Liver (tissue), 10 donors: ENCODE measurements around the gene SEPTIN1. TPM values are rescaled to one million over a fixed set of nuclear protein-coding genes. Genes with fewer than 3 reads are reported as not detected.
"Not testable (repeated sequence)": the region's sequence is repeated elsewhere in the genome, so short reads cannot be mapped to it uniquely, and the experiment has no call there.

Source experiments
- DNase-seq: peaks from one replicate; pipeline ENCODE4 v3.0.0-alpha.2; 2017; ENCODE audit warnings: low spot score
- H3K27ac ChIP-seq, 2 donors: one replicate each; pipeline ENCODE4 v1.7.0; 2013; ENCODE audit warnings: inconsistent platforms in 2 of 2, low read length in 2 of 2, control low read depth in 1 of 2, low read depth in 1 of 2, mild to moderate bottlenecking in 1 of 2
- H3K27me3 ChIP-seq, 4 donors: one replicate each; pipeline versions ENCODE4 v1.6.1 to v1.7.0; 2013; ENCODE audit warnings: low read length in 3 of 4, inconsistent platforms in 1 of 4, mild to moderate bottlenecking in 1 of 4, moderate library complexity in 1 of 4; ENCODE audit not compliant: control insufficient read depth in 4 of 4, insufficient read depth in 4 of 4
- H3K36me3 ChIP-seq, 4 donors: one replicate each; pipeline versions ENCODE4 v1.6.1 to v1.7.0; 2013; ENCODE audit warnings: low read length in 3 of 4, mild to moderate bottlenecking in 3 of 4, low read depth in 1 of 4, moderate library complexity in 1 of 4; ENCODE audit not compliant: control insufficient read depth in 4 of 4, insufficient read depth in 3 of 4
- H3K4me1 ChIP-seq, 4 donors: one replicate each; pipeline versions ENCODE4 v1.6.1 to v1.7.0; 2013; ENCODE audit warnings: low read length in 3 of 4, mild to moderate bottlenecking in 3 of 4, moderate library complexity in 1 of 4; ENCODE audit not compliant: control insufficient read depth in 4 of 4, insufficient read depth in 4 of 4
- H3K4me3 ChIP-seq, 3 donors: one replicate each; pipeline versions ENCODE4 v1.6.1 to v1.7.0; 2013; ENCODE audit warnings: low read length in 3 of 3, control low read depth in 1 of 3, low read depth in 1 of 3, mild to moderate bottlenecking in 1 of 3
- H3K9ac ChIP-seq, 2 donors: one replicate each; pipeline ENCODE4 v1.7.0; 2013; ENCODE audit warnings: low read length in 2 of 2, mild to moderate bottlenecking in 2 of 2, moderate library complexity in 2 of 2, control low read depth in 1 of 2, low read depth in 1 of 2
- H3K9me3 ChIP-seq, 4 donors: one replicate each; pipeline versions ENCODE4 v1.6.1 to v1.7.0; 2013; ENCODE audit warnings: low read length in 3 of 4; ENCODE audit not compliant: control insufficient read depth in 4 of 4
- FOXA1 ChIP-seq: IDR thresholded peaks from 2 replicates; pipeline ENCODE4 v1.6.1; 2016; ENCODE audit warnings: antibody characterized with exemption
- HNF4A ChIP-seq, 2 donors: conservative IDR thresholded peaks; 2 replicates each; pipeline ENCODE4 v1.6.1; 2016; ENCODE audit warnings: antibody characterized with exemption in 2 of 2, mild to moderate bottlenecking in 2 of 2
- REST ChIP-seq: IDR thresholded peaks from 2 replicates; pipeline ENCODE4 v1.6.1; 2016; ENCODE audit warnings: antibody characterized with exemption, mild to moderate bottlenecking
- TAF1 ChIP-seq: conservative IDR thresholded peaks from 2 replicates; pipeline ENCODE4 v1.6.1; 2016; ENCODE audit warnings: antibody characterized with exemption, mild to moderate bottlenecking
- YY1 ChIP-seq: IDR thresholded peaks from 2 replicates; pipeline ENCODE4 v1.6.1; 2016; ENCODE audit warnings: antibody characterized with exemption, mild to moderate bottlenecking
- ZBTB33 ChIP-seq: IDR thresholded peaks from 2 replicates; pipeline ENCODE4 v1.6.1; 2016; ENCODE audit warnings: antibody characterized with exemption
- WGBS: extraction: QIAGEN DNeasy Blood & Tissue Kit; methylation state at CpG from one replicate; pipeline ENCODE4 v1.1.7; 2013; 5-methylcytosine and 5-hydroxymethylcytosine counted together
- polyA plus RNA-seq, 2 donors: library from polyadenylated mRNA; stranded (reverse) in 1 of 2; unstranded in 1 of 2; fragments of 200-250 nt in 1 of 2; fragments of >200 nt in 1 of 2; fragmentation: Nextera tagmentation in 1 of 2; extraction: Ambion mirVana in 1 of 2; gene quantifications; one replicate each; pipeline versions ENCODE4 v1.2.1 to v1.2.3, GENCODE V29; 2013 to 2015
- small RNA-seq: library from RNA; depleted of rRNA; stranded (forward); fragments of <200 nt; gene quantifications from one replicate; pipeline ENCODE3, GENCODE V24; 2014
- total RNA-seq, 2 donors: library from RNA; depleted of rRNA; stranded (reverse); fragments of >200 nt; gene quantifications; one replicate each; pipeline ENCODE4 v1.2.3, GENCODE V29; 2014
- donor health status: healthy.
- donor health status: healthy.
- donor health status: healthy.
- donor health status: healthy.
- donor health status: healthy.

SEPTIN1 gene
- total and polyA plus RNA-seq, 4 donors = 0.42 to 2.8 (median 1.2) TPM

GRCh38 chr16:30335598-30336474 is 46.5 kb downstream of the SEPTIN1 start (continued):
- peak; percentile 41 for TF ChIP-seq ZBTB33
- no peak for TF ChIP-seq FOXA1
- TF ChIP-seq TAF1 = peak; percentile 66

- H3K4me3 ChIP-seq = peak overlapping the region; percentile 44 to 57 (median 53)
- peak; percentile 83 for DNase-seq
- H3K9ac ChIP-seq = peak overlapping the region in 1 of 2 donors; percentile 56
- H3K27me3 ChIP-seq, H3K36me3 ChIP-seq, H3K9me3 ChIP-seq: not testable (repeated sequence)
- WGBS = under 1% methylated on average over 70 of the region's 70 CpGs
- peak; percentile 22 for TF ChIP-seq REST
- TF ChIP-seq YY1 = peak; percentile 2
- H3K4me1 ChIP-seq = peaks cover 0 to 12% (median 6%) of the 10 kb centered on the region in 4 donors
- peak overlapping the region; percentile 79 to 85 for H3K27ac ChIP-seq
Measured at GRCh38 chr16:30335028-30335597, 47.2 kb downstream of the SEPTIN1 start.

GRCh38 chr16:30334473-30334989 is 47.8 kb downstream of the SEPTIN1 start:
- H3K4me1 ChIP-seq, H3K9me3 ChIP-seq, H3K27me3 ChIP-seq, H3K36me3 ChIP-seq: not testable (repeated sequence)
- H3K9ac ChIP-seq = peak overlapping the region in 1 of 2 donors; percentile 22
- H3K4me3 ChIP-seq = peak overlapping the region in 2 of 3 donors; percentile 52 to 57
- under 1% methylated on average over 26 of the region's 33 CpGs for WGBS
- peak; percentile 80 for DNase-seq
- peak in 1 of 2 donors; percentile 3 for TF ChIP-seq HNF4A (conservative IDR thresholded peaks at IDR 0.05)
- peak overlapping the region; percentile 77 to 79 for H3K27ac ChIP-seq

Small RNA genes within 50 kb of the gene (small RNA-seq; reads per million reads assigned to genes)
- gene RF00406 = 0.42 reads per million, percentile 47 among the genes with 10 or more reads in this experiment

Other genes with a start within 250 kb of the SEPTIN1 start
- gene CORO1A, start 199.0 kb downstream of the SEPTIN1 start, total RNA-seq = 10 to 100 TPM; 12.7 to 26.7 TPM
- 10 to 100 TPM in 1 of 2 donors, 1 to 10 TPM in 1; 6.0 to 16.7 TPM for gene CORO1A, start 199.0 kb downstream of the SEPTIN1 start, polyA plus RNA-seq
- gene BOLA2B, start 188.9 kb downstream of the SEPTIN1 start, total RNA-seq = 10 to 100 TPM; 21.2 to 79.8 TPM
- gene BOLA2B, start 188.9 kb downstream of the SEPTIN1 start, polyA plus RNA-seq = 10 to 100 TPM; 47.6 to 66.0 TPM
- gene SLX1A, start 188.7 kb downstream of the SEPTIN1 start, total RNA-seq = 10 to 100 TPM; 37.1 to 37.9 TPM
- gene SLX1A, start 188.7 kb downstream of the SEPTIN1 start, polyA plus RNA-seq = 10 to 100 TPM; 46.1 to 55.2 TPM
- 1 to 10 TPM; 2.8 to 9.4 TPM for gene SULT1A3, start 183.3 kb downstream of the SEPTIN1 start, total RNA-seq
- gene SULT1A3, start 183.3 kb downstream of the SEPTIN1 start, polyA plus RNA-seq = 10 to 100 TPM; 12.6 to 13.8 TPM
- 1 to 10 TPM; 1.3 to 1.5 TPM for gene NPIPB13, start 134.1 kb downstream of the SEPTIN1 start, total RNA-seq
- gene NPIPB13, start 134.1 kb downstream of the SEPTIN1 start, polyA plus RNA-seq = 1 to 10 TPM in 1 of 2 donors, under 1 TPM in 1; 0.70 to 1.4 TPM
- 10 to 100 TPM; 10.0 TPM for gene CD2BP2, start 27.3 kb downstream of the SEPTIN1 start, total RNA-seq
- 10 to 100 TPM; 13.4 to 15.4 TPM for gene CD2BP2, start 27.3 kb downstream of the SEPTIN1 start, polyA plus RNA-seq
- 10 to 100 TPM; 16.1 to 16.5 TPM for gene TBC1D10B, start 12.1 kb downstream of the SEPTIN1 start, total RNA-seq
- 1 to 10 TPM; 3.6 to 9.2 TPM for gene TBC1D10B, start 12.1 kb downstream of the SEPTIN1 start, polyA plus RNA-seq
- gene MYL11, start 7.8 kb downstream of the SEPTIN1 start, total RNA-seq = under 1 TPM in 1 of 2 donors, not detected in 1; 0.70 TPM
- gene MYL11, start 7.8 kb downstream of the SEPTIN1 start, polyA plus RNA-seq = not detected
- gene ZNF48, start 12.9 kb upstream of the SEPTIN1 start, total RNA-seq = 1 to 10 TPM; 3.2 to 4.7 TPM
- 1 to 10 TPM; 2.3 to 3.0 TPM for gene ZNF48, start 12.9 kb upstream of the SEPTIN1 start, polyA plus RNA-seq
- 1 to 10 TPM; 2.6 to 8.0 TPM for gene ZNF771, start 25.0 kb upstream of the SEPTIN1 start, total RNA-seq
- gene ZNF771, start 25.0 kb upstream of the SEPTIN1 start, polyA plus RNA-seq = 1 to 10 TPM; 5.2 to 5.3 TPM
- 10 to 100 TPM in 1 of 2 donors, 1 to 10 TPM in 1; 6.0 to 12.0 TPM for gene DCTPP1, start 47.5 kb upstream of the SEPTIN1 start, total RNA-seq
- 10 to 100 TPM; 18.1 to 18.8 TPM for gene DCTPP1, start 47.5 kb upstream of the SEPTIN1 start, polyA plus RNA-seq
- gene SEPHS2, start 63.3 kb upstream of the SEPTIN1 start, total RNA-seq = 100 to 1,000 TPM in 1 of 2 donors, 10 to 100 TPM in 1; 50.1 to 122 TPM
- 100 to 1,000 TPM; 143 to 241 TPM for gene SEPHS2, start 63.3 kb upstream of the SEPTIN1 start, polyA plus RNA-seq
- gene ITGAL, start 90.2 kb upstream of the SEPTIN1 start, total RNA-seq = 10 to 100 TPM in 1 of 2 donors, 1 to 10 TPM in 1; 9.4 to 11.8 TPM
- 1 to 10 TPM; 4.3 to 4.4 TPM for gene ITGAL, start 90.2 kb upstream of the SEPTIN1 start, polyA plus RNA-seq
- gene ZNF768, start 144.0 kb upstream of the SEPTIN1 start, total RNA-seq = 10 to 100 TPM in 1 of 2 donors, 1 to 10 TPM in 1; 8.9 to 12.8 TPM
- gene ZNF768, start 144.0 kb upstream of the SEPTIN1 start, polyA plus RNA-seq = 10 to 100 TPM in 1 of 2 donors, 1 to 10 TPM in 1; 2.2 to 16.9 TPM
- 10 to 100 TPM in 1 of 2 donors, 1 to 10 TPM in 1; 6.9 to 10.5 TPM for gene ZNF747, start 152.3 kb upstream of the SEPTIN1 start, total RNA-seq
- 1 to 10 TPM; 3.8 to 6.2 TPM for gene ZNF747, start 152.3 kb upstream of the SEPTIN1 start, polyA plus RNA-seq
- gene ZNF764, start 175.8 kb upstream of the SEPTIN1 start, total RNA-seq = 1 to 10 TPM; 5.0 to 6.8 TPM
- 1 to 10 TPM; 1.6 to 3.4 TPM for gene ZNF764, start 175.8 kb upstream of the SEPTIN1 start, polyA plus RNA-seq
- 1 to 10 TPM; 3.4 to 3.7 TPM for gene ZNF688, start 189.2 kb upstream of the SEPTIN1 start, total RNA-seq
- 1 to 10 TPM; 5.8 to 8.9 TPM for gene ZNF688, start 189.2 kb upstream of the SEPTIN1 start, polyA plus RNA-seq
- gene ZNF785, start 203.1 kb upstream of the SEPTIN1 start, total RNA-seq = 1 to 10 TPM; 4.5 to 5.9 TPM
- 1 to 10 TPM; 1.8 to 2.0 TPM for gene ZNF785, start 203.1 kb upstream of the SEPTIN1 start, polyA plus RNA-seq
- gene ZNF689, start 227.8 kb upstream of the SEPTIN1 start, total RNA-seq = 1 to 10 TPM; 4.6 to 5.8 TPM
- gene ZNF689, start 227.8 kb upstream of the SEPTIN1 start, polyA plus RNA-seq = 1 to 10 TPM; 2.6 to 4.0 TPM